Erythroblast (primary cell): ENCODE measurements around the gene MYH7B.

ENCODE experiments used
- GATA1 ChIP-seq: IDR thresholded peaks from 2 replicates; pipeline ENCODE4 v1.6.1; 2011; ENCODE audit warnings: low read depth, mild to moderate bottlenecking, control low read depth, low read length, moderate library complexity
- POLR2A ChIP-seq: IDR thresholded peaks from 2 replicates; pipeline ENCODE4 v1.6.1; 2011; ENCODE audit warnings: mild to moderate bottlenecking, low read length

- no peak for TF ChIP-seq POLR2A
- no peak for TF ChIP-seq GATA1
These were observed 8.3 kb upstream of the MYH7B start for GRCh38 chr20:34947336-34947735.
